Stimulated activated naive CD4-positive, alpha-beta T cell (primary cell): Measurements from ENCODE around the gene DGKK.

Experiments used
- DNase-seq, 6 experiments: peaks; one replicate each; lab custom pipeline; 2025; lab: John Stamatoyannopoulos, UW

Gene DGKK, protein sequence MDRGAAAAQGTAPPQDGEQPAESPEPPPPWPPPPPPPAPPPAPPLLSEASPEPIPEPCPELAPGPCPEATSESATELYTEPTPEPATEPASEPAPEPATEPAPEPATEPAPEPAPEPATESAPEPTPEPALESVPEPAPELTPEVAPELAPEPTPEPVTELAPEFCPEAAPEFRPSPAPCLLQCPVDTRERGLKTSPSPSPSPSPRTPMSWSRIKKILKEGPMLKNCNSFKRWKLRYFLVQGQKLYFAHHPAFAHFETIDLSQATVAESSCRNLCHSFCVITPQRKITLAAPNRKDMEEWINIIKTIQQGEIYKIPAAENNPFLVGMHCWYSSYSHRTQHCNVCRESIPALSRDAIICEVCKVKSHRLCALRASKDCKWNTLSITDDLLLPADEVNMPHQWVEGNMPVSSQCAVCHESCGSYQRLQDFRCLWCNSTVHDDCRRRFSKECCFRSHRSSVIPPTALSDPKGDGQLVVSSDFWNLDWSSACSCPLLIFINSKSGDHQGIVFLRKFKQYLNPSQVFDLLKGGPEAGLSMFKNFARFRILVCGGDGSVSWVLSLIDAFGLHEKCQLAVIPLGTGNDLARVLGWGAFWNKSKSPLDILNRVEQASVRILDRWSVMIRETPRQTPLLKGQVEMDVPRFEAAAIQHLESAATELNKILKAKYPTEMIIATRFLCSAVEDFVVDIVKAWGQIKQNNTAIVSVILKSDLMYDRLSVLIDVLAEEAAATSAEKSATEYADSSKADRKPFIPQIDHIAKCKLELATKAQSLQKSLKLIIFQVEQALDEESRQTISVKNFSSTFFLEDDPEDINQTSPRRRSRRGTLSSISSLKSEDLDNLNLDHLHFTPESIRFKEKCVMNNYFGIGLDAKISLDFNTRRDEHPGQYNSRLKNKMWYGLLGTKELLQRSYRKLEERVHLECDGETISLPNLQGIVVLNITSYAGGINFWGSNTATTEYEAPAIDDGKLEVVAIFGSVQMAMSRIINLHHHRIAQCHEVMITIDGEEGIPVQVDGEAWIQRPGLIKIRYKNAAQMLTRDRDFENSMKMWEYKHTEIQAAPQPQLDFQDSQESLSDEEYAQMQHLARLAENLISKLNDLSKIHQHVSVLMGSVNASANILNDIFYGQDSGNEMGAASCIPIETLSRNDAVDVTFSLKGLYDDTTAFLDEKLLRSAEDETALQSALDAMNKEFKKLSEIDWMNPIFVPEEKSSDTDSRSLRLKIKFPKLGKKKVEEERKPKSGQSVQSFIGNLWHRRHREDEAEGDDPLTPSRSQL

DNA sequence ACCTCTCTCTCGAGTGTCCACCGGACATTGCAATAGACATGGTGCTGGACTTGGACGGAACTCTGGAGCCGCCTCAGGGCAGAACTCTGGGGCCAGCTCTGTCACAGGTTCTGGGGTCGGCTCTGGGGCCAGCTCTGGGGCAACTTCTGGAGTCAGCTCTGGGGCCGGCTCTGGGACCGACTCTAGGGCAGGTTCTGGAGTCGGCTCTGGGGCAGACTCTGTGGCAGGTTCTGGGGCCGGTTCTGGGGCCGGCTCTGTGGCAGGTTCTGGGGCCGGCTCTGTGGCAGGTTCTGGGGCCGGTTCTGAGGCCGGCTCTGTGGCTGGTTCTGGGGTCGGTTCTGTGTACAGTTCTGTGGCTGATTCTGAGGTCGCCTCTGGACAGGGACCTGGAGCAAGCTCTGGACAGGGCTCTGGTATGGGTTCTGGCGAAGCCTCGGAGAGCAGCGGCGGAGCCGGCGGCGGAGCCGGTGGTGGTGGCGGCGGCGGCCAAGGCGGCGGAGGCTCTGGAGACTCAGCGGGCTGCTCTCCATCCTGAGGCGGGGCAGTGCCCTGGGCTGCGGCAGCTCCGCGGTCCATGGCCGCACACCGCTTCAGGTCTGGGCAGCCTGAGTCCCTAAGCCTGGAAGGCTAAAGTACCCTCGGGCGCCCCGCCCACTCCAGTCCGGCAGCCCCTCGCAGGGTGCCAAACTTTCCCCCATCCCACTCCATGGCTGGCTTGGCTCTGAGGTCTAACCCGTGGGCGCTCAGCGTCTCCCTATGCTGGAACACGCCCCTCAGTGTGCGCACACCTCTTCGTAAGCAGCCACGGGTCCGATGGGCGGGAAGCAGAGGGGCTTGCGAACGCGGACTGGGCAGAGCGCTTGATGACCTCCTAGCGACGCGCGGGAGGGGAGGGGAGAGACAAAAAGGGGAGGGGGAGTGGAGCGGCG is at the start of gene DGKK:
DGKK (minus strand) TSS at position 723 of the 929 bp plus-strand sequence; CDS start at position 576, 147 bp downstream.
- DNase-seq: no peak

DNA sequence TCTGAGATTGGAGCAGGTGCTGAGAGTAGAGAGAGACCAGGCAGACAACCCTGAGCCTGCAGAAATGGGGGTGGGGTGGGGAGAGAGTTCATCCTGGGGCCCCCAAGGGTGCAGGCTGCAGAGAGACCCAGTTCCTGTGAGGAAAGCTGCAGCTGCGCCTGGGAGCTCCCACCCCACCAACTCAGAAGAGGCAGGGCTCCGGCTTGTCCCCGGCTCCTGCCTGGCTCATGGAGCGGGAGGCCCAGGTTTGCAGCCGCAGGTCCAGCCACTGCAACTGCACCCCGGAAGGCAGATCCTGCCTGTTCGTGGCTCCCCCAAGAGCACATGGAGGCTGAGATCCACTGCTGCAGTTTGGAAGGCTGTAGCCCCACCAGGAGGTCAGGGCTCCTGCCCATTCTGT is 44.2 kb upstream of the DGKK start:
- DNase-seq: no peak

DNA sequence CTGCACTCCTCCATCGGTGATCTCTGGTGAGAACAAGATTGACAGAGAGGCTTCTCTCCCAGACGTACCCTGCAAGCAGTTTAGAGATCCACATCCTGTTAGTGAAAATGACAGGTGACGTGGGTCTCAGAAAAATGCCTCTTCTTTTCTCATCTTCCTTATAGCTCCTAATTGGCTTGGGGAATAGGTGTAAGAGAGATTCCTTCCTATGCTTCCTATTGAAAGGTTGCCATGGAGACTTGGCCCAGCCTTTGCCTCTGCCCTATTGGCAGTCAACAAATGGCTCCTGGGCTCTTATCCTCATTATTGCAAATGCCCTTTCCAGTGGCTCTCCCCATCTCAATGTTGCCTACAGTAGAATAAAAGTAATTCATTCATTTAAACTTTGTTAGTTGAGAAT is 26.5 kb upstream of the DGKK start:
- no peak for DNase-seq

DNA sequence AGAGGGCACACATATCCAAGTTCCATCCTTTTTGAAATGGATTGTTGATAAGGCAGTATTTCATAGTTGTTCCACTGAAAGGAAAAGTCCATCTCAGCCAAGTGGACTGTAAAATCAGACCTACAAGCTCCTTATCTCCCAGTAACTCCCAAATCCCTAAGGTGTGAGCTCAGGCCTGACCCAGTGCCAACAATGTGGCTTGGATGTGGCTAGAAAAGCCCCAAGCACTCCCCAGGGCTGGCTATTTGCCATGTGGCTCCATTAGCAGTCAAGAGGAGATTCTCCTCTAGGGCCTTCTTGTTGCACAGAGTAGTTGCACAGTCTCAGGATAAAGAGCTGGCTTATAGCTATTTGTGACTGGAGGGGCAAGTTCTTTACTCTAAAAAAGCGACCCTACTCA is 25.0 kb upstream of the DGKK start:
- no peak for DNase-seq

DNA sequence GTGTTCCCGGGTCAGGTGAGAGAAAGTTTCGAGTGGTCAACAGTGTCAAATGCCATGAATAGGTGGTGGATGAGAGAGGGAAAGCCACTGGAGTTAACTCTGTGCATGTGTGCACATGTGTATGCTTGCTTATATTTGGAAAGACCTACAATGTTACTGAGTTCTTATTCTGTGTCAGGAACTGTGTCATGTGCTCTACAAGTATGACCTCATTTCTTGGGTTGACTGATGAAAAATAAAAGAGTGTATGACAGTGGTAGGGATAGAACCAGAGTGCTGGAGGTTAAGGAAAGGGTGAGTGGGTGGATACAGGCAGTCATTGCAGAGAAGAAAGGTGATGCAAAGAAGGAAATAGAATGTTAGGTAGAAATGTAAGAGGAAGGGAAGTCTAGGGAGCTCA is 22.1 kb upstream of the DGKK start:
- DNase-seq: no peak

DNA sequence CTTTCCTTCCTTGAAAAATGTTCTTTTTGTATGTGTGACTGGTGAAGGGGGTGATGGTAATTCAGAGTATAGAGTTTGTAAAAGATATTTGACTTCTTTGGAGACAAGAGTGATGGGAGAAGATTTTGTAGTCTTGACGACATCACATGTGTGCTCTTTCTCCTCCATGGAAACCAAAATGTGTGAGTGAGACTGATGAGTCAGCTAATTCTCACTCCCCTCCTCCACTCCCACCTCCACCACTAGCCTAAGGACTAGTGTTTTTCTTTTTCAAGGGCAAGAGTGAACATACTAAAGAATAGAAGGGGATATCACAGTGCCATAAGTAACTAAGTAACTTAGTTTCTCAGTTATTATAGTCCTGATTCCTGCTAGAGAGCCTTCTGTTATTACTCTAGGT is 14.0 kb upstream of the DGKK start:
- no peak for DNase-seq

DNA sequence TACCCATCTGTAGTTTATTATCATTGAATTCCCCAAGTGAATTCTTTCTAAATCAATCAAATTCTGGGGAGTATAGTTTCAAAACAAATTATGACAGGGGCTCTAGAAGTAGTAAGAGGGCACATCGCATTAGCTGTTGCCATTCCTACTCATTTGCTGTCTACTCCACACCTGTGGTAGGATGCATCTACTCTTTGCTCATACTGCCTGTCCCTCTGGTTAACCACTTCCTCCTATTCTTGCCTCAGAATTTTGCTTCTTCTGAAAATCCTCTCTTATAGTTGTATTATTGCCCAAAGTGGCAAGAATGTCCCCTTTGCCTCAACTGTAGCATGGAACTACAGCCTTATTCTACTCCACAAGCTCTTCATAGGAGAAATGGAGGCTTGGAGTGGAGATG is 12.7 kb upstream of the DGKK start:
- no peak for DNase-seq

DNA sequence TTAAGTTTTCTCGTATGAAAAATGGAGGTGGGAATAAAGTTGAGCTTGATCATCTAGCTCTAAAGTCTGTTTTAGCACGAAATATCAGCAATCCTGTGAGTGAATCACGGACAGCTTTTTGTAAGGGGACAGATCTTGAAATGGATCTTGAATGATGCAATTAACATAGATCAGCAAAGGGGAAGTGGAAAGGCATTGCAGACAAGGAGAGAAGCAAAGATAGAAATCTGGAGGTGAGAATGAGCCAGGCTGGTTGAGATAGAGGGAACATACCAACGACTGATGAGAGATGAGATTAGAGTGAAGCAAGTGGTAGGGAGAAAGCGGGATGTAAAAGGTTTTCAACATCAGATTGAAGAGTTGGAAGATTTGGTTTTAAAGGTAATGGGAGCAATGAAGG is 4.6 kb upstream of the DGKK start:
- no peak for DNase-seq

DNA sequence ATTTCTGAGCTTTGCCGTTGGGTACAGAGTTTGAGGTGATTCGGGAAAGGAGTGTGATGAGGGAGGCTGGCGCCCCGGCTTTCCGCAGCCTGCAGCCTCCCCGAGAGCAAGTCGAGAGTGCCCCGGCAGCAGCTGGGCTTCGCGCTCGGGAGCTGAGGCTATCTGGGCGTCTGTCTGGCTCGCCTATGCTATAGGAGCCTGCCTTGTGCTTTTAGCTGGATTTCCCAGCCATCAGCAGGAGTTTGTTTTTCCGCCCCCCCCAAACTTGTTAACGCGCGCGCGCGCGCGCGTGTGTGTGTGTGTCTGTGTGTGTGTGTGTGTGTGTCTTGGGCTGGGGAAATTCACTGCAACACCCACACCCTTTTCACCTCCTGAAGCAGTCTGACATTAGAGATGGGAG is 765 bp upstream of the DGKK start:
- DNase-seq: no peak

DNA sequence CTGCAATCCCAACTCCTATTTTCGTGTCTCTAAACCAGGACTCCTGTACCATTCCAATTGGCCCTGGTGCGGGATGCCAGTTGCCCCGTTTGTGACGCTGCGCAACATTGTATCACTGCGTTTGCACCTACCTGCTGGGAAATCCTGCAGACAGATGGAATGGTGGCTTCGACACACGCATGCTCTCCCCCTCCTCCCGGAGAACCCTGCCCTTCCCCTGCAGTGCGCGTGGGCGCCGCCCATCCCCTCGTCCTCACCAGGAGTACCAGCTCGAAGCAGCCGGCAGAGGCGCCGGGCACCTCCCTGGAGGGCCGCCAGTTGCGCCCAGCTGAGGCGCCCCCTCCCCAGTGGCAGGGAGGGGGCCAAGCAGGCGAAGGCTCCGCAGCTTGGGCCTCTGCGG is 1.4 kb downstream of the DGKK start:
- DNase-seq: no peak

DNA sequence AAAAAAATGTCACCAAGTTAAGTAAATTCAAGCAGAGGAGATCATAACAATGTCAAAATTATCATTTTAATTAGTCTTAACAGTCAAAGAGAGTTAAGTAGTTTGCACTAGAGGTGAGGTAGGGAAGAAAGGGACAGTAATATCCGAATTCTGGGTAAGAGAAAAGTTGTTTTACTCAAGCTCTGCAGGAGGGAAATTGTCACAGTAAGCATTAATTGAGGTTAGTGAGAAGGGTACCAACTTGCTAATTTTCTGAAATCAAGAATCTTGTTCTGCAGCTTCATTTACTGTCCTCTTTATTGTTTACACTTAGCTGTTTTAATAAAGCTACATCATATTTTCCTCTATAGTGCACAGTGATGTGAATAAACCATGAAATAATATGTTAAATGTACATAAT is 11.0 kb downstream of the DGKK start:
- DNase-seq: no peak

DNA sequence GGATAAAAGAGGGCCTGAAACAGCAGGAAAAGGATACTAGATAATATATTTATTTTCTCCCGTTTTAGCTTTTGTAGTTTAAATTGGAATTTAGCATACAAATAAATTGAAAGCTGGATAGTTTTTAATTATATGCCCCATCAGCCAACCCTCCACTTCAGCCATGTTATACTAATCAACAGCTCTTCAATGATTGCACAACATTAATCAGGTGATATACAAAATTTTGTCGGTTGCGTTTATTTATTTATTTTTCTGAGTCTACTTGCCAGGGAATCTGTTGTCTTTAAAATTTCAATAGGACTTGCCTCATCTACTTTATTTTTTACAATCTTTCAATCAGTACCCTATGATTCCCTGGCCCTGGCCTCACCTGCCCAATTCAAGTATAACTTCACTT is 12.1 kb downstream of the DGKK start:
- DNase-seq: no peak

DNA sequence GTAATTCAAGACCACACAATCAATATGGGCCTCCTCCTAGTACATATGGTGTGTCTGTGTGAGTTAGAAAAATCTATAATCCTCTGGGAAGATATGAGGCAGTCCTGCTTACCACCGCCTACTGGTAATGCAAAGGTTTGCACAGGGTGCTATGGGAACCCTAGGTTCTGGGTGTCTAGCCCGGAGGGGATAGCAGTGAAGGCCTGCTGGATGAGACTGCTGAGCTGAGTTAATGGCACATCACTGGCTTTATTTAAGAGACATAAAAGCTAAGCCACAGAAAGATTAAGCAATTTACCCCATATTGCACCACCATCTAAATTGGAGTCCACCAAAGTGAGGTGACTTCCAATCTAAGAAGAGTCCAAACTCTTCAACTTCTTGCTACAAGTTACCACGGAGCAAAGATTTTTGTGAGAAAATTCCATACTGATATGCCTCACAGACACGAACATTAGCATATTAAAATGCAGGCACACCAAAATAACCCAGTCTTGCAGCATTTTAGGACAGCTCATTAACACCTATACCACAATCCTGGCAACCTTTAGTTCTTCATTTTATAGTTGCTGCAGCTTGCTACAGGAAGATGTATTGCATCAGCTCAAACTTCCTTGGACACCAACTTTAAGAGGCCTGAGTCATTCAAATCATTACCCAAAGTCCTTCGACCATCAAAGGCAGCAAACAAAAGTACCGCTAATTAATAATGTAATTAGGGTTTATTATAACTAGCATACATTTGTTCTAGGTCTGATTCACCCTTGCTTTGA is 13.7 kb downstream of the DGKK start:
- no peak for DNase-seq

DNA sequence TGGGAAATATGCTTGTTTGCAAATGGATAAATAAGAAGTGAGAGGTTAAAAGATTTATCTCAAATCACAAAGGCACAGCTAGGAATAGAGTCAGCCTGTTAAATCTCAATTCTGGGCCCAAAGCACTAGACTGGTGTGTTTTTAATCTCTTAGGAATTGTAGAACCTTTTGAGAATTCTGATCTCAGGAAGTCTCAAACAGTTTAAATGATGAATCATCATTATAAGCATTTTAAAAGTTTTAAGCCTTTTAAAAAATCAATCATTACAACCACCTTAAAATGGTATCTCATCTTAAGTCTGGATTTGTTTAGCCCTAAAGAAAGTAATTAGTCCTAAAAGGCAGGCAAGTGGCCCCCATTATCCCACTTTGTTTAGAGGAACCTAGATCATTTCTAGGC is 17.8 kb downstream of the DGKK start:
- no peak for DNase-seq

DNA sequence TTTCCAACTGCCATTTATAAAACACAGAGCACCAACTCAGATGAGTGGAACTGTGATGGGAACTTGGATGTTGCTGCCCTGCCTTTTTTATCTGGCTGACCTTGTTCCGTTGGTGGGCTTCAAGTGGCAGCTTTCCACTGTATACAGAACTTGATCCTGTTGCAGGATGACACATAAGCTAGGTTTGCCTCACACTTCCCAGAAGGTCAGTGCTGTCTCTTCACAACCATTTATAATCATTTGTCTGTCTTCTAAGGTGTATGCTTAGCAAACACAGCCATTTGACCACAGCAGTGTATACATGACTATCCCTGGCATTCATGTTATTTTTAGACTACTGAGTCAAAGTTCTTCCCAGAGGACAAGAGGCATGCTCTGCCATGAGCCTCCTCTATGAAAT is 20.3 kb downstream of the DGKK start:
- DNase-seq: no peak

DNA sequence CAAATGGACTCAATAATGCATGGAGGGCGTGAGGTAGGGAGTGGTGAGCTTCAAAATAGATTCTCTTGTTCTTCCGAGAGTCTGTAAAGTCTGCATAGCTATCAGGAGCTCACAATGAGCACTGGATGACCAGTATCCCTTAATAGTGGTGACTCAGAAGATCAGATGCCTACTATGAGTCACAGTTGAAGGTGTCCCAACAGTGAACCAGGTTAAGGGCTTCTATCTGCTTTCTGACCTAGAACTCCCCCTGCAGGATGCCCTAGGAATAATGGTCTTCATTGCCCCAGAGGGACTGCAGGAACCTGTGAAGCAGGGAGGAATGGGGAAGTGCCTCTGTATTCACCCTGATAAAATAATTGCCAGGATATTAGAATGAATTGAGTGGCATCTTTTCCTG is 22.1 kb downstream of the DGKK start:
- no peak for DNase-seq

DNA sequence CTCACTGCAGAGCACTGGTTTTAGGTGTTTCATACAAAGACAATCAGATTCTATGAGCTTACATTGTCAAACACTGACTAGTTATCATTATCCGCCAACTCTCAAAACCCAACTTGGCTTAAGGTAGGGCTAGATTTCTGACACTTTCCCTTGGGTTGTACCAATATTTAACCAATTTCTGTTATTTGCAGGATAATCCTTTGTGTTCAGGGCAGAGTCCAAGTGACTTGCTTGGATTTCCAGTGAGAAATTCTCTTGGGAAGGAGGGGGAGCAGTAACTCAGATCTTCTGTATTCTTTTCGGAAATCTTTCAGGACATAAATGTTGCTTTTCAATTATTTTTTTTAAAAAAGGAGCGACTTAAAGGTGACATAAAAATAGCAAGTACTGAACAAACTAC is 23.1 kb downstream of the DGKK start:
- no peak for DNase-seq

DNA sequence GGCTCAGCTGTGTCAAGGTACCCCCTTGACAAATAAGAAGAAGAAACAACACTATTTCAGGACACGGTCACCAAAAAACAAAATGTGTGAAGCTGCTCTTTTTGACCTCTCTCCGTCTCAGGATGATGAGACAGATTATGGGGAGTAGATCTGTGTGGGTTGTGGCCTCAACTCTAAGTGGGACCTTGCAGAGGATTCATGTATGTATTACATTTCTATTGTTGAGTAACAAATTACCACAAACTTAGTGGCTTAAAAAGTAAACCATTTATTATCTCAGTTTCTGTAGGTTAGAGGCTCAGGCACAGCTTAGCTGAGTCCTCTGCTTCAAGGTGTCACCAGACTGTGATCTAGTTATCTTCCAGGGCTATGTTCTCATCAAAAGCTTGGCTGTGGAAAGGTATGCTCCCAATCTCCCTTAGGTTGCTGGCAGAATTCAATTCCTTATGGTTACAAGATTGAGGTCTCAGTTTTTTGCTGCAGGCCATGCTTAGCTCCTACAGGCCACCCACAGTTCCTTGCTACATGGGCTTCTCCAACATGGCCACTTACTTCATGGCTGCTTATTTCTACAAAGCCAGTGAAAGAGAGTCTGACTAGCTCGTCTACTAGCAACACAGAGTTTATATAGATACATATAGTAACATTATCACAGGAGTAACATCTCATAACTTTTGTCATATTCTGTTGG is 28.1 kb downstream of the DGKK start:
- DNase-seq: no peak

DNA sequence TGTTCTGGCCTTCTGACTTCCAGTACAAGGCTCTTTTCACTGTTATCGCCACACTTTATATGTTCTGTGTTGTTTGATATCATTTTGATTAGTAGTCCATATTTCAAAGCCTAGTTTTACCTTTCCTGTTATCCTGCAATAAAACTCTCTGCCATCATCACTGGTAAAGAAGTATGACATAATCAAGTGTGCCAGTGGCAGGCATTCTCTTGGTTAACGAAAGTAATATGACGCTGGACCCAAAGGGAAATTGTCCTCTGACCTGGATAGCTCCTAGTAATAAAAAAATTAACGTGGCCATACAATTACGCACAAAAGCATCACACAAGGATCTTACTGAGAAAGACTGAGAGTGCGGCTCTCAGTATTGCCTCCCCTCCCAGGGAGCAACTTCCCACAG is 33.8 kb downstream of the DGKK start:
- DNase-seq: no peak

DNA sequence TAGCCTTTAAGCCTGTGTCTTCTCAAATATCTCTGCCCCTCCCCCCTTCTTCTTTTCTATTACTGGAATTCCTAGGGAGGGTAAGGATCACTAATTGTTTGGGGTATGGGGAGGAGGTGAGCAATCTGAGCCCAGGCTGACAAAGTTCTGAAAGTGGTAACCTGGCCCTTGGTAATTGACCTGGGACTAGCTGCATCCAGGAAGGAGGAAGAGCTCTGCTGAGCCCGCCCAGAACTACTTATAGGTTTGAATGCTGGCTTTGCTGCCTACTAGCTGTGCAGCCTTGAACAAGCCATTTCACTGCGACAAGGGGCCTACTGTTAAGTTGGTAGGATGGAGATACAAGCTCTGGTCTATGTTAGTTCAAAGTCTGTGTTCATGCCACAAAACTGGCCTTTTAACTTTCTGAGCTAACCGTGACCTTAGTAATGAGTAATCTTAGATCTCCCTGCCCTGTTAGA is 37.8 kb downstream of the DGKK start:
- DNase-seq: no peak
